Measurements from ENCODE around the gene PSAPL1.

PSAPL1 gene, protein sequence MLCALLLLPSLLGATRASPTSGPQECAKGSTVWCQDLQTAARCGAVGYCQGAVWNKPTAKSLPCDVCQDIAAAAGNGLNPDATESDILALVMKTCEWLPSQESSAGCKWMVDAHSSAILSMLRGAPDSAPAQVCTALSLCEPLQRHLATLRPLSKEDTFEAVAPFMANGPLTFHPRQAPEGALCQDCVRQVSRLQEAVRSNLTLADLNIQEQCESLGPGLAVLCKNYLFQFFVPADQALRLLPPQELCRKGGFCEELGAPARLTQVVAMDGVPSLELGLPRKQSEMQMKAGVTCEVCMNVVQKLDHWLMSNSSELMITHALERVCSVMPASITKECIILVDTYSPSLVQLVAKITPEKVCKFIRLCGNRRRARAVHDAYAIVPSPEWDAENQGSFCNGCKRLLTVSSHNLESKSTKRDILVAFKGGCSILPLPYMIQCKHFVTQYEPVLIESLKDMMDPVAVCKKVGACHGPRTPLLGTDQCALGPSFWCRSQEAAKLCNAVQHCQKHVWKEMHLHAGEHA

DNA sequence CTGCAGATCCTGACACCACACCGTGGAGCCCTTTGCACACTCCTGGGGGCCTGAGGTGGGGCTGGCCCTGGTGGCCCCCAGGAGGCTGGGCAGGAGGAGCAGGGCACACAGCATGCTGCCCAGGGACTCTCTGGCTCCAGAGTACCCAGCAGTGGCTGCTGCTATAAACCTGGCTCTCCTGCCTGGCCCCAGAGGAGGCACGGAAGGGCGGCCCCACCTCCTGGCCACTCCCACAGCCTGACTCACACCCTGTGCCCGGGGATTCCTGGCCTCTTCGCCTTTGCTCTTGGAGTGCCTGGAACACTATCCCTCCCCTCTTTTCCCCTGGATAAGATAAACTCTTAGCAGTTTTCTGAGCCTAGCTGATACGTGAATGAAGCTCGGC is at the start of gene PSAPL1:
Gene PSAPL1, minus strand, starts transcription at position 165 of the 385 bp plus-strand sequence. Its CDS starts 51 bp downstream, at position 114.
- Mint-ChIP-seq H3K27ac (no peak within 1 kb of the TSS), H3K36me3 (no peaks in the 10 kb centered on the region), H3K9me3 (no peaks in the 10 kb centered on the region), H3K27me3 (no peaks in the 10 kb centered on the region), H3K4me3 (no peak within 1 kb of the TSS), H3K4me1 (no peaks in the 10 kb centered on the region)
- ATAC-seq (replicated peaks) (peak in 1 of 2 donors; percentile 22), DNase-seq (no peak)

DNA sequence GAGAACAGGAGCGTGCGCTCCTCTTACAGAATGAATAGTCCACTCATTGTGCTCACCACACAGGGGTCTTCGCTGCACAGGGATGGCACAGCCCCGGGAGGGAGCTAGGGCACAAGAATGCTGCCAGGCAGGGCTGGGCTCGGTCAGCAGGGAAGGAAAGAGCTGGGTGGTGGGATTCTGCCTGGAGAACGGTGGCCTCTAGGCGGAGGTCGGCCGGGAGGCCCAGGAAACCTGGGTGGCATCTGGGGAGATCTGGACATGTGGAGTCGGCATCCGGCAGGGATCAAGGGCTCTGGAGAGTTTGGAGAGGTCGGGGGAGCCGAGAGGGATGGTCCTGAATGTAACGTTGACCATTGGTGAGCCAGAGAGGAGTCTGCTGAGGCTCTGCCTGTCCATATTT is 46.5 kb upstream of the PSAPL1 start:
- Mint-ChIP-seq H3K36me3 (peaks cover 0 to 2% of the 10 kb centered on the region in 2 donors), H3K27me3 (peaks cover 0 to 6% of the 10 kb centered on the region in 2 donors), H3K4me1 (no peaks in the 10 kb centered on the region), H3K4me3 (no peak overlapping the region), H3K27ac (no peak overlapping the region), H3K9me3 (no peaks in the 10 kb centered on the region)
- ATAC-seq (replicated peaks), result no peak
- no peak for DNase-seq

DNA sequence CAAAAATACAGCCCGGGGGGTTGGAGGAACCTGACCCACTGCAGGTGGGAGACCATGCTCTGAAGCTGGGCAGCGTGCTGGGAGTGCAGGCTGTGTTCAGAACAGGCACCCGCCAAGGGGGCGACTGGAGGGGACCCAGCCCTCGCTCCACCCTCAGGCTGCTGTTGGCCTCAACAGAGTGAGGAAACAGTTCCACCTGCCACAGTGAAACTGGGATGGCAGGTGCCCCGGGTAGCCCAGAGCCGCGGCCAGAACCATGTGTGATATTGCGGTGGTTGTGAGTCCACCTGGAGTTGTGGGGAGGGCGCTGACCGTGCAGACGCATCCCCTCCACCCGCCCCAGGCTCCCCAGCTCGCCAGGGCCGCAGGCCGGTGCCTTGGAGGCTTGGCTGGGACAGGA is 45.7 kb upstream of the PSAPL1 start:
- DNase-seq, result no peak
- H3K4me3 Mint-ChIP-seq, result no peak overlapping the region
- H3K9me3 Mint-ChIP-seq, result no peaks in the 10 kb centered on the region
- no peaks in the 10 kb centered on the region for H3K4me1 Mint-ChIP-seq
- no peaks in the 10 kb centered on the region for H3K36me3 Mint-ChIP-seq
- H3K27ac Mint-ChIP-seq, result no peak overlapping the region
- H3K27me3 Mint-ChIP-seq, result peaks cover 0 to 6% of the 10 kb centered on the region in 2 donors
- ATAC-seq (replicated peaks), result no peak

DNA sequence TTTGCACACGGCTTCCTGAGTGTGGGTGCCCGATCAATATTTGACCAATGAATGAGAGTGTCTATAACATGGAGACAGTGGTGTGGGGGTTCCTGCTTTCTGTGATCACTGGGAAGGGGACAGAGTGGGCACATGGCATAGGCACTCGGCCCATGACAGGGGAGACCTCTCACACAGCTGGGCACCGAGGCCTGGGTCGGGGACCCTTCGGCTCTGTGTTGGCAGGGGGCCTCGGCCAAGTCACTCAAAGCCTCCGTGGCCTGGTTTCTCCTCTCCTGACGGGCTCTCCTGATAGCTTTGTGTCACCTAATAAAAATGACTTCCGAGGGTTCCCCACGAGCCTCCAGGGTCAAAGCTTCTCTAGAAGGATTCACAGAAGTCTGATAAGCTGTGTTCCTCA is 43.9 kb upstream of the PSAPL1 start:
- Mint-ChIP-seq H3K4me1 (no peaks in the 10 kb centered on the region), H3K9me3 (no peaks in the 10 kb centered on the region), H3K27me3 (no peaks in the 10 kb centered on the region), H3K36me3 (no peaks in the 10 kb centered on the region), H3K4me3 (no peak overlapping the region), H3K27ac (no peak overlapping the region)
- no peak for ATAC-seq (replicated peaks)
- DNase-seq, result no peak

DNA sequence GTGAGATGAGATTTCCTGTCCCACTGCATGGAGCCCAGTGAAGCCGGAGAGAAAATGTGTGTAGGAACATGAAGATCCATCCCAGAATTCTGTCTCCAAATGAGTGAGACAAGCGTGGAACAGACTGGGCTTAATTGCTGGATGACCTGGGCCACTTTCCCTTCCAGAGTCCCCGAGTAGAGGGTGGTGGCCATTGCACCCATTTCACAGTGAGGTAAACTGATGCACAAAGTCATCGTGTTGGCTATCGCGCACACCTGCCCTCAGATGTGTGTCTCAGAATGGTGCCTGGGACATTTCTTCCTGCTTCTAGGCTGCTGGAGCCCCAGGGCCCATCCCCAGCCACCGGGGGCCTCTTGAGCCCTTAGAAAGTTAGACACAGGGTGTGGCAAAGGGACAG is 43.0 kb upstream of the PSAPL1 start:
- Mint-ChIP-seq H3K27ac (no peak overlapping the region), H3K27me3 (peaks cover 5 to 7% of the 10 kb centered on the region in 2 donors), H3K4me1 (no peaks in the 10 kb centered on the region), H3K9me3 (no peaks in the 10 kb centered on the region), H3K36me3 (no peaks in the 10 kb centered on the region), H3K4me3 (no peak overlapping the region)
- ATAC-seq (replicated peaks), result no peak
- no peak for DNase-seq

DNA sequence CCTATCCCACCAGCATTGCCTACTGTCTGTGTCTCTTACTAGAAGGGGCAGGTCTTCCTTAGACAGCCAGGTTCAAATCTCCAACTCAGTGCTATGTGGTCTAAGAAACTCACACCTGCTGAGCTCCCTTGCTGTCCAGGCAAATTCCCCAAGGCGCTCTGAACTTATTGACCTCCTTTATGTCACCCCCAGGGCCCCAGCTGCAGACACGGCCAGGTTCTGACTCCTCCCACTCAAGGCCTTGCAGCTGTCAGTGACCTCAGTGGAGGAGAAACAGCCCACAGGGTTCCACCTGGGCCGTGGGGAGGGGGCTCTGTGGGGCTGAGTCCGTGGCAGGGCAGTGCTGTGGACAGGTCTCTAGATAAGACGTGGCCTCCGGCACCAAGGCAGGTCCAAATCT is 42.1 kb upstream of the PSAPL1 start:
- H3K4me1 Mint-ChIP-seq, result no peaks in the 10 kb centered on the region
- H3K4me3 Mint-ChIP-seq, result no peak overlapping the region
- ATAC-seq (replicated peaks) (no peak), DNase-seq (no peak)
- H3K9me3 Mint-ChIP-seq, result no peaks in the 10 kb centered on the region
- H3K27me3 Mint-ChIP-seq, result peaks cover 11 to 14% of the 10 kb centered on the region in 2 donors
- no peak overlapping the region for H3K27ac Mint-ChIP-seq
- no peaks in the 10 kb centered on the region for H3K36me3 Mint-ChIP-seq

DNA sequence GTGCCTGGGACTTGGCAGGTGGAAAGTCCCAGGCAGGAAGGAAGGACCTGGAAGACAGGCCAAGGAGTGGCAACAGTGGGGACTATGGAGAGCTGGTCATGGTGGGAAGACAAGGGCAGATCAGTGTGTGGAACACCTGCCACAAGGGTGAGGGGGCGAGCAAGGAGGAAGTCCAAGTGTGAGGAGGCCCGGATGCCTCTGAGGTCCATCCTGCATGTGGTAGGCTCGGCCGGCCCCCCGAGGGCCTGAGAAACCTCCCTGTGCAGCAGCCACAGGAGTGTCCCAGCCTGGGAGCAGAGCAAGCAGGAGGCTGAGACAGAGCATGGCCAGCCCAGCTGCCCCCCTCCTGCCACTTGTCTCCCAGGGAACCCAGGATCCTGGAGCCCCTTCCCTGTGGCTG is 40.5 kb upstream of the PSAPL1 start:
- H3K36me3 Mint-ChIP-seq, result no peaks in the 10 kb centered on the region
- DNase-seq, result no peak
- H3K27me3 Mint-ChIP-seq, result peaks cover 11 to 21% of the 10 kb centered on the region in 2 donors

DNA sequence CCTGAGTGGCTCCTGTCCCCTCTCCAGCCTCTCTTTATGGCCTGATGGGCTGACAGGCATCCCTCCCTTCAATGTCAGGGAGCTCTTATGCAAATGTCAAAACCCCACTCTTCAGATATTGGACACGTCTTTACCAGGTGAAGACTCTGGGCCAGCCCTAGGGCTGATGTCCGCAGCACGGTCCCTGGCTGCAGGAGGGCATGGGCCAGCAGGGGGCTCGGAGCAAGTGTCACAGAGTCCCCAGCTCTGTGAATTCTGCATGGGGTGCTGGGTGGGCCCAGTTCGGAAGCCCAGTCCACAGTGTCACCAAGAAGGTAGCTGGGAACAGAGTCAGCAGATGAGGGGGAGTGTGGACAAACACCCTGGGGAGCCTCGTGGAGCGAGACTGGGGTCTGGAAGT is 39.6 kb upstream of the PSAPL1 start:
- ATAC-seq (replicated peaks), result no peak

More for the DNA sequence above, 40.5 kb upstream of the PSAPL1 start:
- Mint-ChIP-seq H3K4me1 (no peaks in the 10 kb centered on the region), H3K9me3 (no peaks in the 10 kb centered on the region), H3K4me3 (no peak overlapping the region), H3K27ac (no peak overlapping the region)
- no peak for ATAC-seq (replicated peaks)

DNA sequence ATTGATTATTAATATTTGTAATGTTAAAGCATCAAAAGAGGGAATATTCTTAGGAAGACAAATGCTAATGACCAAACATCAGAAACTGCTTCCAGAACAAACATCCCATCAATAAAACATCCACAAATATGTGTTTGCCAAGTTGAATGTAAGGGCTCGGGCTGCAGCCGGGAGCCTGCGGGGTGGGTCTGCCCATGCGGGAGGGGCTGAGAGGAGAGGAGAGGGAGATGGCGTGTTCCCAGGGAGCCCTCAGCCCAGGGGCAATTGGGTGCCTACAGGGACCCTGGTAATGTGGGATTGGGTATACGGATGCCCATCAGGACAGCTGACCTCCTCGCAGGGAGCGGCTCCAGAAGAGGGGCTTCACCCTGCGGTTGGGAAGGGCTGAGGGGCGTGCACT is 38.4 kb upstream of the PSAPL1 start:
- H3K9me3 Mint-ChIP-seq, result no peaks in the 10 kb centered on the region
- ATAC-seq (replicated peaks) (no peak), DNase-seq (no peak)
- H3K4me1 Mint-ChIP-seq, result no peaks in the 10 kb centered on the region
- H3K36me3 Mint-ChIP-seq, result no peaks in the 10 kb centered on the region
- H3K27me3 Mint-ChIP-seq, result peaks cover 14 to 21% of the 10 kb centered on the region in 2 donors
- H3K4me3 Mint-ChIP-seq, result no peak overlapping the region
- H3K27ac Mint-ChIP-seq, result no peak overlapping the region

More for the DNA sequence above, 39.6 kb upstream of the PSAPL1 start:
- Mint-ChIP-seq H3K4me3 (no peak overlapping the region), H3K9me3 (no peaks in the 10 kb centered on the region), H3K27ac (no peak overlapping the region), H3K36me3 (no peaks in the 10 kb centered on the region), H3K27me3 (peaks cover 11 to 21% of the 10 kb centered on the region in 2 donors), H3K4me1 (no peaks in the 10 kb centered on the region)
- DNase-seq, result no peak

DNA sequence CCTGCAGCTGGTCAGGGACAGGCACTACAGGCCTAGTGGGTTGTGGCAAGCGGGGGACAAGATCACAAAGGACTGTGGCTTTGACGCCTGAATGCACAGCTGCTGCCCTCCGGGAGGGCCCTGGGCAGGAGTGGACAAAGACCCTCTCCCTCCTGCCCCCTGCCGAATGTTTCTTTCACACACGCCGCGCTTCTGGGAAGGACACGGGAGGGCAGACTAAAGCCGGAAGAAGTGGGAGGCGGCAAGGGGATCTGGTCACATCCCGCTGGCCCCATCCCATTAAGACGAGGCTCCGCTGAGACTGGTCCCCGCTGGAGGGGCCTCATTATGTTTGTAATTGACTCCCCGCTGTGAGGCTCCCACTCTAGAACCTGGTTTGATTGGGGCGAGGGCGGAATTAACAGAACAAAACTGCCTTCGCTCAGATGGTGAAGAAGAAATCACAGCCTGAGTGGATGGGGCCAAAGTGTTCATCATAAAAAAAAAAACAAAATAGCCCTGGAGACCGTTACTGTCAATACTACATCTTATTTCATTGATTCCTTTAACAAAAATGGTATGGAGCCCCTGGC is 37.8 kb upstream of the PSAPL1 start:
- H3K4me1 Mint-ChIP-seq, result no peaks in the 10 kb centered on the region
- no peaks in the 10 kb centered on the region for H3K9me3 Mint-ChIP-seq
- H3K4me3 Mint-ChIP-seq, result no peak overlapping the region
- no peaks in the 10 kb centered on the region for H3K36me3 Mint-ChIP-seq
- DNase-seq (no peak), ATAC-seq (replicated peaks) (no peak)
- H3K27me3 Mint-ChIP-seq, result peaks cover 14 to 21% of the 10 kb centered on the region in 2 donors
- no peak overlapping the region for H3K27ac Mint-ChIP-seq

DNA sequence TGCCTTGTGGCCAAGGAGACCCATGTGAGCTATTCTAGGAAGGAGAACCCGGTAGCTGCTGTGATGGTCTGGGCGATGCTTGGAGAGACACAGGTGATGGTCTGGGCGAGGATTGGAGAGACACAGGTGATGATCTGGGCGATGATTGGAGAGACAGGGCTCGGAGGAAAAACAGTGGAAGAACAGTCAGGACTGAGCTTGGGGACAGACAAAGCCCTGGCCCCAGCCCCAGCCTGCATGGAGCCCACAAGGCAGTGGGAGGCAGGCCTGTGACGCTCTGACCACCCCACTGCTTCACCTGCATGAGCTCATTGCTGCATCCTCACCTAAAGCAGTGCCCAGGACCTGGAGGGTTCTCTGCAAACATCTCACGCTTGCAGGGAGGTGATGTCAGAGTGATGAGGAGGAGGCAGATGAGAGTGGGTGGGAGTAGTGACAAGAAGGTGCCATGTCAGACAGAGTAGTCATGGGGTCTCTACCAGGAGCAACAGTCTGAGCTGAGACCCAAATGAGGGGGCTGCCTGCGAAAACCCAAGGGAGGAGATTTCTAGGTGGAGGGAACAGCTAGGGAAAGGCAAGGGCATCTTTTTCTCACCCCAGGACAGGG is 35.9 kb upstream of the PSAPL1 start:
- ATAC-seq (replicated peaks) (no peak), DNase-seq (no peak)
- Mint-ChIP-seq H3K27ac (no peak overlapping the region), H3K4me1 (no peaks in the 10 kb centered on the region), H3K9me3 (no peaks in the 10 kb centered on the region), H3K4me3 (no peak overlapping the region), H3K27me3 (peaks cover 14 to 21% of the 10 kb centered on the region in 2 donors), H3K36me3 (no peaks in the 10 kb centered on the region)

DNA sequence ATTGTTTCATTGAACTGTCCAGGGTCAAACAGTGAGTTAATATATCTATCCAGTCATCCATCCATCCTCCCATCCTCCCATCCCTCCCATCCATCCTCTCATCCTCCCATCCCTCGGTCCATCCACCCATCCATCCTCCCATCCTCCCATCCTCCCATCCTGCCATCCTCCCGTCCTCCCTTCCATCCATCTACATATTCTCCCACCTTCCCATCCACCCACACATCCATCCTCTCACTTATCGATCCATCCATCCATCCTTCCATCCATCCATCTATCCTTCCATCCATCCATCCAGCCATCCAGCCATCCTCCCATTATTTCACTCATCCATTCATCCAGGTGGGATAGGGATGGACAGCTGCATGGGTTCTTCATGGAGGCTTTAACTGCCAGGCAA is 35.4 kb upstream of the PSAPL1 start:
- no peaks in the 10 kb centered on the region for H3K9me3 Mint-ChIP-seq

DNA sequence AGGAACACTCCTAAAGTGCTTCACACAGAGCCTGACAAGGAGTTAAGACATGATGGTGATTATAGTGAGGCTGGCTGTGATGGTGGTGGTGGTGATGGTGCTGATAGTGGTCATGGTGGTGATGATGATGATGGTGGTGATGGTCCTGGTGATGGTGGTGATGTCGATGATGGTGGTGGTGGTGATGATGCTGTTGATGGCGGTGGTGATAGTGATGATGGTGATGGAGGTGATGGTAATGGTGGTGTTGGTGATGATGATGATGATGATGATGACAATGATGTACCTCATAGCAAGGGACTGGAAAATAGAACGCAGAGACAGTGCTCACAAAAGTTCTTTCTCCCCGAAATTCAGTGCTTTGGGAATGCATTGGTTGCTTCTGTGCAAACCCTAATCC is 34.3 kb upstream of the PSAPL1 start:
- DNase-seq, result no peak
- Mint-ChIP-seq H3K4me1 (no peaks in the 10 kb centered on the region), H3K4me3 (no peak overlapping the region), H3K9me3 (peaks cover 0 to 4% of the 10 kb centered on the region in 2 donors), H3K27ac (no peak overlapping the region), H3K27me3 (peaks cover 14 to 21% of the 10 kb centered on the region in 2 donors), H3K36me3 (no peaks in the 10 kb centered on the region)
- ATAC-seq (replicated peaks), result no peak

More for the DNA sequence above, 35.4 kb upstream of the PSAPL1 start:
- Mint-ChIP-seq H3K27ac (no peak overlapping the region), H3K36me3 (no peaks in the 10 kb centered on the region), H3K4me3 (no peak overlapping the region), H3K27me3 (peaks cover 14 to 21% of the 10 kb centered on the region in 2 donors), H3K4me1 (no peaks in the 10 kb centered on the region)
- ATAC-seq (replicated peaks) (no peak), DNase-seq (no peak)

DNA sequence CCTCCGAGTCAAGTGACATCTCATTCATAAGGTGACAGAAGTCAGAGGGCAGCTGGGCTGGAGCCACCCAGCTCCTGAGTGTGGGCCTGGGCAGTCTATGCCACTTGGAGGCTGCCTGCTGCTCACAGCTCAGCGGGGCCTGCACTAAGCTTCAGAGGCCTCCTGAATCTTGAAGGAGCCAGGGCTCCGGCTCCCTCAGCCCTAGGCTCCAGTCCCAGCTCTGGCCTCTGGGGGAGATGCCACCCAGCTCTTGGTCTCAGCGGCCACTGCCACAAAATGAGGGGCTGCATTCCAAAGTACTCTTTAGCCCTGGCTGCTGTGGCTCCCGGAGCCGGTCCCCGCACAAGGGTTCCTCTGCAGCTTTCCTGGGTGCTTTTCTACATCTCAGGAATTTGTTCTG is 32.7 kb upstream of the PSAPL1 start:
- DNase-seq, result no peak
- Mint-ChIP-seq H3K36me3 (no peaks in the 10 kb centered on the region), H3K4me3 (no peak overlapping the region), H3K9me3 (peaks cover 0 to 4% of the 10 kb centered on the region in 2 donors), H3K27ac (no peak overlapping the region), H3K27me3 (peaks cover 9 to 14% of the 10 kb centered on the region in 2 donors), H3K4me1 (no peaks in the 10 kb centered on the region)
- no peak for ATAC-seq (replicated peaks)

DNA sequence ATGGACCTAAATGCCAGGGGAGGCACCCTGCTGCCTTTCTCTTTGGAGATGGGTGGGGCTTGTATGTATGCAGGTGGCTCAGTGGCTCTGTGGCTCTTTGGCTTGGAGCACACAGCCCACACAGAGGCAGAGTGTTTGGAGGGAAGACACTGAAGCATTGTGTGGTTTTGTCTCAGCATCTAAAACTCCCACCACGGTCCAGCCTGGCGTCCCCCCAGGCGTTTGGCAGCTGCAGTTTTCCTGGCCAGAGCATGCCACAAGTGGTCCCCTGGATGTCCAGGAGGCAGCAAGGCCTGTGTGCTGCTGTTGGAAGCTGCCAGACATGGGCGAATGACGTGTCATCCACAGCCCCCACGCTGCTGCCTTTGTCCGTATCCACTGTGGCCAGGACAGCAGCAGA is 32.2 kb upstream of the PSAPL1 start:
- no peaks in the 10 kb centered on the region for H3K36me3 Mint-ChIP-seq
- H3K27ac Mint-ChIP-seq, result no peak overlapping the region
- ATAC-seq (replicated peaks), result no peak
- DNase-seq, result no peak
- peaks cover 7 to 11% of the 10 kb centered on the region in 2 donors for H3K27me3 Mint-ChIP-seq
- no peaks in the 10 kb centered on the region for H3K4me1 Mint-ChIP-seq
- H3K4me3 Mint-ChIP-seq, result no peak overlapping the region
- peaks cover 0 to 4% of the 10 kb centered on the region in 2 donors for H3K9me3 Mint-ChIP-seq
